IMR-90 (cell line): Measurements from ENCODE around the gene LMO4. TPM values are rescaled to one million over a fixed set of nuclear protein-coding genes. Genes with fewer than 3 reads are reported as not detected.

Source experiments
- ATAC-seq: fragments of 200-7000 bp; cut with Tn5 transposase; 2 replicates; pipeline ENCODE4 v1.9.1; 2020; ENCODE audit warnings: low read depth, mild to moderate bottlenecking, moderate library complexity
- BruUV-seq: library from RNA; stranded (reverse); fragments of 400-500 nt; replicated peaks from 2 replicates; lab custom pipeline; 2021; lab: Mats Ljungman, UMichigan
- CTCF ChIA-PET: fragments of 300-600 bp; formaldehyde crosslinking; extraction: SDS; loops from one replicate; lab custom pipeline; 2021; ENCODE audit warnings: antibody characterized with exemption; lab: Yijun Ruan, JAX
- POLR2A ChIA-PET: fragments of 300-600 bp; sonication (Branson Sonifier 250); formaldehyde crosslinking; loops from one replicate; lab custom pipeline; 2022; ENCODE audit warnings: antibody characterized with exemption; ENCODE audit not compliant: unreplicated experiment; lab: Charles Lee
- DNase-seq: peaks from one replicate; pipeline ENCODE4 v3.0.0; 2013
- H2AFZ ChIP-seq: replicated peaks from 2 replicates; pipeline ENCODE3; 2013; ENCODE audit warnings: low read length, mild to moderate bottlenecking; ENCODE audit not compliant: poor library complexity
- H2AK5ac ChIP-seq: 2 replicates; pipeline ENCODE4 v1.6.1; 2013; ENCODE audit warnings: low read depth, low read length, inconsistent platforms
- H2AK9ac ChIP-seq: replicated peaks from 2 replicates; pipeline ENCODE3; 2013; ENCODE audit warnings: mild to moderate bottlenecking, low read depth, low read length, moderate library complexity; ENCODE audit not compliant: poor library complexity
- H2BK120ac ChIP-seq: 2 replicates; pipeline ENCODE4 v1.6.1; 2013; ENCODE audit warnings: low read depth, low read length, inconsistent platforms
- H2BK15ac ChIP-seq: 3 replicates; pipeline ENCODE4 v1.6.1; 2013; ENCODE audit warnings: low read depth, low read length, inconsistent platforms
- H2BK20ac ChIP-seq: 2 replicates; pipeline ENCODE4 v1.6.1; 2013; ENCODE audit warnings: low read depth, mild to moderate bottlenecking, inconsistent platforms, low read length, moderate library complexity
- H2BK5ac ChIP-seq: 2 replicates; pipeline ENCODE4 v1.6.1; 2013; ENCODE audit warnings: mild to moderate bottlenecking, low read depth, low read length, inconsistent platforms; ENCODE audit not compliant: poor library complexity, severe bottlenecking
- H3K14ac ChIP-seq: replicated peaks from 2 replicates; pipeline ENCODE4 v1.6.1; 2013; ENCODE audit warnings: low read depth, low read length, inconsistent platforms
- H3K18ac ChIP-seq: 2 replicates; pipeline ENCODE4 v1.6.1; 2013; ENCODE audit warnings: low read depth, low read length, control low read depth
- H3K23ac ChIP-seq: 2 replicates; pipeline ENCODE4 v1.6.1; 2013; ENCODE audit warnings: low read depth, low read length, inconsistent platforms
- H3K27ac ChIP-seq: 2 replicates; pipeline ENCODE4 v1.5.1; 2013; ENCODE audit warnings: mild to moderate bottlenecking, control low read depth, low read length; ENCODE audit not compliant: insufficient read depth
- H3K27me3 ChIP-seq: 2 replicates; pipeline ENCODE4 v1.6.1; 2013; ENCODE audit warnings: low read length; ENCODE audit not compliant: control insufficient read depth, insufficient read depth
- H3K36me3 ChIP-seq: 2 replicates; pipeline ENCODE4 v1.6.1; 2013; ENCODE audit warnings: low read length, mixed read lengths; ENCODE audit not compliant: control insufficient read depth, insufficient read depth
- H3K4ac ChIP-seq: 2 replicates; pipeline ENCODE4 v1.6.1; 2013; ENCODE audit warnings: low read depth, low read length, inconsistent platforms
- H3K4me1 ChIP-seq: 2 replicates; pipeline ENCODE4 v1.6.1; 2013; ENCODE audit warnings: low read length, mixed read lengths; ENCODE audit not compliant: control insufficient read depth, insufficient read depth
- H3K4me2 ChIP-seq: 2 replicates; pipeline ENCODE4 v1.6.1; 2013; ENCODE audit warnings: low read depth, mild to moderate bottlenecking, control low read depth, low read length, moderate library complexity
- H3K4me3 ChIP-seq: 2 replicates; pipeline ENCODE4 v1.5.1; 2013; ENCODE audit warnings: low read depth, mild to moderate bottlenecking, control low read depth, low read length, moderate library complexity; ENCODE audit not compliant: insufficient read depth
- H3K56ac ChIP-seq: 2 replicates; pipeline ENCODE4 v1.6.1; 2013; ENCODE audit warnings: low read length, inconsistent platforms; ENCODE audit not compliant: insufficient read depth; ENCODE audit errors: extremely low read depth
- H3K79me1 ChIP-seq, 2 experiments: 2 replicates each; pipeline ENCODE4 v1.6.1; 2013; ENCODE audit warnings: low read length in 2 of 2, inconsistent platforms in 1 of 2, low read depth in 1 of 2
- H3K9ac ChIP-seq: 2 replicates; pipeline ENCODE4 v1.6.1; 2013; ENCODE audit warnings: low read depth, low read length, control low read depth
- H3K9me1 ChIP-seq: 2 replicates; pipeline ENCODE4 v1.6.1; 2013; ENCODE audit warnings: low read length, inconsistent platforms; ENCODE audit not compliant: insufficient read depth
- H3K9me3 ChIP-seq: 2 replicates; pipeline ENCODE4 v1.6.1; 2013; ENCODE audit warnings: low read length; ENCODE audit not compliant: control insufficient read depth, insufficient read depth
- H4K20me1 ChIP-seq: 2 replicates; pipeline ENCODE4 v1.6.1; 2013; ENCODE audit warnings: low read length, inconsistent platforms; ENCODE audit not compliant: insufficient read depth
- H4K5ac ChIP-seq: 2 replicates; pipeline ENCODE4 v1.6.1; 2013; ENCODE audit warnings: mild to moderate bottlenecking, low read depth, low read length, control low read depth
- H4K8ac ChIP-seq, 2 experiments: 2 replicates each; pipeline ENCODE4 v1.6.1; 2013; ENCODE audit warnings: low read depth in 2 of 2, low read length in 2 of 2, control low read depth in 1 of 2, inconsistent platforms in 1 of 2
- H4K91ac ChIP-seq: 2 replicates; pipeline ENCODE4 v1.6.1; 2013; ENCODE audit warnings: low read depth, low read length, inconsistent platforms; ENCODE audit not compliant: insufficient read depth
- BHLHE40 ChIP-seq: fragments of 150-350 bp; IDR thresholded peaks from 2 replicates; pipeline ENCODE4 v1.6.1; 2016; ENCODE audit warnings: mild to moderate bottlenecking, low read depth, low read length
- CEBPB ChIP-seq: IDR thresholded peaks from 2 replicates; pipeline ENCODE4 v1.6.1; 2012; ENCODE audit warnings: low read depth, low read length, improper control_type of control experiment
- CHD1 ChIP-seq: IDR thresholded peaks from 2 replicates; pipeline ENCODE4 v1.6.1; 2012; ENCODE audit warnings: low read depth, low read length, improper control_type of control experiment
- CTCF ChIP-seq: conservative IDR thresholded peaks from 2 replicates; pipeline ENCODE4 v1.5.1; 2012; ENCODE audit warnings: mild to moderate bottlenecking, low read depth, low read length, improper control_type of control experiment
- FOS ChIP-seq: fragments of 150-350 bp; IDR thresholded peaks from 2 replicates; pipeline ENCODE4 v1.6.1; 2016; ENCODE audit warnings: low read depth, low read length
- MAFK ChIP-seq: IDR thresholded peaks from 2 replicates; pipeline ENCODE4 v1.6.1; 2012; ENCODE audit warnings: low read depth, low read length, improper control_type of control experiment
- MAZ ChIP-seq: IDR thresholded peaks from 2 replicates; pipeline ENCODE4 v1.6.1; 2012; ENCODE audit warnings: low read depth, mild to moderate bottlenecking, low read length, improper control_type of control experiment, moderate library complexity, borderline replicate concordance
- MXI1 ChIP-seq: IDR thresholded peaks from 2 replicates; pipeline ENCODE4 v1.6.1; 2012; ENCODE audit warnings: low read depth, mild to moderate bottlenecking, low read length, moderate library complexity, borderline replicate concordance
- NFE2L2 ChIP-seq: fragments of 150-350 bp; IDR thresholded peaks from 2 replicates; pipeline ENCODE4 v1.6.1; 2016; ENCODE audit warnings: low read depth, mild to moderate bottlenecking, low read length
- POLR2A ChIP-seq: IDR thresholded peaks from 2 replicates; pipeline ENCODE4 v1.6.1; 2012; ENCODE audit warnings: mild to moderate bottlenecking, low read depth, low read length
- RAD21 ChIP-seq: IDR thresholded peaks from 2 replicates; pipeline ENCODE4 v1.6.1; 2012; ENCODE audit warnings: low read length, improper control_type of control experiment
- RCOR1 ChIP-seq: IDR thresholded peaks from 2 replicates; pipeline ENCODE4 v1.6.1; 2012; ENCODE audit warnings: mild to moderate bottlenecking, low read length, improper control_type of control experiment; ENCODE audit not compliant: insufficient replicate concordance
- RFX5 ChIP-seq: IDR thresholded peaks from 2 replicates; pipeline ENCODE4 v1.8.0; 2012; ENCODE audit warnings: low read depth, mild to moderate bottlenecking, low read length, moderate library complexity
- SMC3 ChIP-seq: fragments of 150-350 bp; IDR thresholded peaks from 2 replicates; pipeline ENCODE4 v1.6.1; 2016; ENCODE audit warnings: low read depth, mild to moderate bottlenecking, antibody characterized with exemption, low read length, moderate library complexity
- USF2 ChIP-seq: fragments of 150-350 bp; IDR thresholded peaks from 2 replicates; pipeline ENCODE4 v1.6.1; 2017; ENCODE audit warnings: mild to moderate bottlenecking, antibody characterized with exemption, low read length, low read depth
- WGBS, 2 experiments: methylation state at CpG; one replicate each; pipeline versions ENCODE4 v1.1.5 to v1.1.7; 2013; ENCODE audit warnings: missing lambda C conversion rate in 2 of 2; ENCODE audit not compliant: insufficient read length in 1 of 2; ENCODE audit errors: extremely low coverage in 2 of 2; 5-methylcytosine and 5-hydroxymethylcytosine counted together
- dilution Hi-C: fragments of 300-500 bp; cut with HindIII; formaldehyde crosslinking; loops from one replicate; pipeline ENCODE4 v1.14.3; 2018; ENCODE audit warnings: low sequenced_read_pairs; ENCODE audit not compliant: unreplicated experiment
- in situ Hi-C: fragments of 300-500 bp; cut with MboI; formaldehyde crosslinking; loops from 3 replicates; pipeline ENCODE4 v1.14.3; 2019; ENCODE audit warnings: low sequenced_read_pairs, inconsistent platforms, mixed read lengths
- intact Hi-C: fragments of 100-400 bp; cut with micrococcal nuclease; formaldehyde crosslinking; loops from 2 replicates; pipeline ENCODE4 v1.10.0; 2022
- polyA plus RNA-seq, 3 experiments: library from polyadenylated mRNA; depleted of rRNA; stranded (reverse); fragments of >200 nt; gene quantifications; 2 replicates each; pipeline ENCODE4 v1.2.3, GENCODE V29; 2012; ENCODE audit warnings: low replicate concordance in 1 of 3
- total RNA-seq: library from RNA; depleted of rRNA; stranded (reverse); fragments of >200 nt; gene quantifications from 2 replicates; pipeline ENCODE4 v1.2.3, GENCODE V29; 2012
- TF ChIP-seq, protein P1 (sequence below): fragments of 150-350 bp; IDR thresholded peaks from 2 replicates; pipeline ENCODE4 v1.6.1; 2016; ENCODE audit warnings: low read depth, mild to moderate bottlenecking, low read length, moderate library complexity, borderline replicate concordance

LMO4 gene
- total and polyA plus RNA-seq, 2 of the 4 experiments (the other 2 are of a cell fraction), result 98.9 to 109 TPM

GRCh38 chr1:87305762-87306161 lies 22.9 kb upstream of the LMO4 start:
- no peaks in the 10 kb centered on the region for H3K9me3 ChIP-seq
- 50% methylated on average over 1 of the region's 7 CpGs; no CpG with 5 or more reads in 1 of the 2 experiments for WGBS, 2 experiments
- H3K9ac ChIP-seq, result no peak overlapping the region
- H3K4me2 ChIP-seq, result no peak overlapping the region
- DNase-seq (no peak), ATAC-seq (no peak)
- H2AK5ac ChIP-seq, result no peak overlapping the region
- H3K9me1 ChIP-seq, result no peaks in the 10 kb centered on the region
- POLR2A ChIA-PET, result interaction anchor here (0.7 kb wide), 1 partner anchor 837 kb away, joined by 3 read pairs; no protein-coding TSS in a partner anchor
- no peak overlapping the region for H3K23ac ChIP-seq
- no peak overlapping the region for H4K5ac ChIP-seq
- no peaks in the 10 kb centered on the region for H3K4me1 ChIP-seq
- peaks cover 29% of the 10 kb centered on the region for H3K27me3 ChIP-seq
- CTCF ChIA-PET, result no interaction called here
- no peak overlapping the region for H2BK15ac ChIP-seq
- dilution Hi-C loops (no loop called here), in situ Hi-C loops (no loop called here), intact Hi-C loops (no loop called here)
- H2BK120ac ChIP-seq, result no peak overlapping the region
- no peak overlapping the region for H4K8ac ChIP-seq
- no peaks in the 10 kb centered on the region for H3K36me3 ChIP-seq
- no peak overlapping the region for H3K27ac ChIP-seq
- H4K91ac ChIP-seq, result no peak overlapping the region
- no peak overlapping the region for H3K14ac ChIP-seq
- no peaks in the 10 kb centered on the region for H4K20me1 ChIP-seq
- no peak overlapping the region for H3K4ac ChIP-seq
- TF ChIP-seq USF2 (no peak), NFE2L2 (no peak), MXI1 (no peak), RCOR1 (no peak), CTCF (no peak), MAZ (no peak), RFX5 (no peak), BHLHE40 (no peak), POLR2A (no peak), CHD1 (no peak), FOS (no peak), MAFK (no peak), RAD21 (no peak), CEBPB (no peak), SMC3 (no peak)
- TF ChIP-seq, protein P1, sequence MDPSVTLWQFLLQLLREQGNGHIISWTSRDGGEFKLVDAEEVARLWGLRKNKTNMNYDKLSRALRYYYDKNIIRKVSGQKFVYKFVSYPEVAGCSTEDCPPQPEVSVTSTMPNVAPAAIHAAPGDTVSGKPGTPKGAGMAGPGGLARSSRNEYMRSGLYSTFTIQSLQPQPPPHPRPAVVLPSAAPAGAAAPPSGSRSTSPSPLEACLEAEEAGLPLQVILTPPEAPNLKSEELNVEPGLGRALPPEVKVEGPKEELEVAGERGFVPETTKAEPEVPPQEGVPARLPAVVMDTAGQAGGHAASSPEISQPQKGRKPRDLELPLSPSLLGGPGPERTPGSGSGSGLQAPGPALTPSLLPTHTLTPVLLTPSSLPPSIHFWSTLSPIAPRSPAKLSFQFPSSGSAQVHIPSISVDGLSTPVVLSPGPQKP, result no peak
- BruUV-seq, result no TSS peak
- H2AK9ac ChIP-seq, result no peak overlapping the region
- H2BK20ac ChIP-seq, result no peak overlapping the region
- no peak overlapping the region for H3K4me3 ChIP-seq
- H2BK5ac ChIP-seq, result no peak overlapping the region
- H3K18ac ChIP-seq, result no peak overlapping the region
- H2AFZ ChIP-seq, result no peak overlapping the region
- no peak overlapping the region for H3K56ac ChIP-seq
- H3K79me1 ChIP-seq, result no peaks in the 10 kb centered on the region
